ENCODE measurements around the gene PGLYRP1.
A peak's percentile ranks its signal among the peaks of the same experiment; 100 is the strongest.

Gene PGLYRP1

GRCh38 chr19:46000491-46001246 is 22.2 kb downstream of the PGLYRP1 start:
- peak; percentile 39 to 56 for DNase-seq (ENCODE audit: low read depth in 2 of 2)

- DNase-seq (ENCODE audit: low read depth in 2 of 2) = no peak
Observed at GRCh38 chr19:45999653-46000121, 23.2 kb downstream of the PGLYRP1 start.

DNA sequence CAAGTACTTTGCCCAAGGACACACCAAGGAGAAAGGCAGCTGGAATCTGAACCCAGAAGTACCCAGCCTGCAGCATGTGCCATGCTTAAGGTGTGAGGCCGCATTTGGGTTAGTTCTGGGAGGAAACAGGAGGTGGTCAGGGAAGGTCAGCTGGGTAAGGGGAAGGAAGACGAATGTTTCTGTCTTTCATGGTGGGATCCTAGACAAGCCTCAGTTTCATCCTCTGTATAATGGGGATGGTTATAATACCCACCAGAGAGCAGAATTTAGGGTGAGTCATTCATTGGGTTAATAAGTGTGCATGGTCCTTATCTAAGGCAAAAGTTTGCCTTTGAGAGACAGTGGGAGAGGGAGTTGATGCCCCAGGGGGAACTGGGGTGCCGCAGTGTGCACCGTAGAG is 24.0 kb downstream of the PGLYRP1 start:
- no peak for DNase-seq (ENCODE audit: low read depth in 2 of 2)

- DNase-seq (ENCODE audit: low read depth in 2 of 2) = no peak
Observed at GRCh38 chr19:45996933-45997332, 25.9 kb downstream of the PGLYRP1 start.

DNA sequence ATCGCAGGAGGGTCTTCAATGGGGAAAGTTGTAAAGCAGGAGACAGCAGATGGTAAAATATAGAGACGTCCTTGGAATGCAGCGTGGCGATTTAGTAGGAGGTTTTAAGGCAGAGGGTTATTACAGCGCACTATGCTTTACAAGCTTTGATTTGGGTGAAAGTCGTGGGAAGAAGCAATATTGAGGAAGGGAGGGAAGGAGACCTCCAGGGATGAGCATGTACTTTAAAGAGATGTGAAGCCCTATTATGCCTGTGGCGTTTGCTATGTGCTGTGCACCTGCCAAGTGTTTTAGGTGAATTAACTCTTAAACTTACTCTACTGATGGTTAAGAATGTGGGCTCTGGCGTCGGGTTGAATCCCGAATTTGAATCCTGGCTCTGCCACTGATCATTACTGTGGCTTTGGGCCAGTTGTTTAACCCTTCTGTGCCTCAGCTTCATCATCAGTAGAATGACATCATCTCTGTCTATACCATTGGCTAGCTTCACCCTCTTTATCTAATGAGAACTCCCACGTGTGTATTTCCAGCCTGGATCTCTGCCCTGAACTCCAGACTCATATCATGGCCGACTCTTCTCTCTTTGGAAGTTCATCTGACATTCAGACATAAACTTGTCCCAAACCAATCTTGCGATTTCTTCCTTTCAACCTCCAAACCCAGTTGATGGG is 27.0 kb downstream of the PGLYRP1 start:
- DNase-seq (ENCODE audit: low read depth in 2 of 2) = no peak

GRCh38 chr19:45994998-45995714 is 27.7 kb downstream of the PGLYRP1 start, which contains the start of gene CCDC61:
Gene CCDC61, plus strand, starts transcription at chr19:45995467. Its CDS starts 7,552 bp downstream, at chr19:46003019.
- peak; percentile 90 to 92 for DNase-seq (ENCODE audit: low read depth in 2 of 2)

DNA sequence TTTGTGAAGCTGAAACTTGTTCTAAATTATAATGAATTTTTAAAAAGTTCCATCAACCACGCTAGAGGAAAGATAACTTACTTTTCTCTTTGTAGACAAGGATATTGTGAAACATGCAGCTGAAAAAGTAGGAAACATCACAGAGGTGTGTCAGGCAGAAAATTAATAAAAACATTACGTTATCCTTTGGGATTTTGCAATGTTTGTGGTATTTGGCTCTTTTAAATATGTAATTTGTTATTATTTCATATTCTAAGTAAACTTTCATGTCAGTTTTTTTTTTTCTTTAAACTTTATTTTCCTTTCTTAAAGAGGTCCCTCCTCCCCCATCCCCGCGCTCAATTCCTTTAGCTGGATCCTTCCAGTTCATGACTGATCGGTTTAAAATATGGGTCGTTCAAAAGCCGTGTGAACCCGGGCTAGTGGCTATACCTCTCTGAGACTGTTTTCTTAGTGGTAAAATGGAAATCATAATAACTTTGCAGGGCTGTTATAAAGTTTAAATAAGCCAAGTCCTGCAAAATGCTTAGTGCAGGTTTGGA is 28.3 kb downstream of the PGLYRP1 start:
- DNase-seq (ENCODE audit: low read depth in 2 of 2) = no peak

DNA sequence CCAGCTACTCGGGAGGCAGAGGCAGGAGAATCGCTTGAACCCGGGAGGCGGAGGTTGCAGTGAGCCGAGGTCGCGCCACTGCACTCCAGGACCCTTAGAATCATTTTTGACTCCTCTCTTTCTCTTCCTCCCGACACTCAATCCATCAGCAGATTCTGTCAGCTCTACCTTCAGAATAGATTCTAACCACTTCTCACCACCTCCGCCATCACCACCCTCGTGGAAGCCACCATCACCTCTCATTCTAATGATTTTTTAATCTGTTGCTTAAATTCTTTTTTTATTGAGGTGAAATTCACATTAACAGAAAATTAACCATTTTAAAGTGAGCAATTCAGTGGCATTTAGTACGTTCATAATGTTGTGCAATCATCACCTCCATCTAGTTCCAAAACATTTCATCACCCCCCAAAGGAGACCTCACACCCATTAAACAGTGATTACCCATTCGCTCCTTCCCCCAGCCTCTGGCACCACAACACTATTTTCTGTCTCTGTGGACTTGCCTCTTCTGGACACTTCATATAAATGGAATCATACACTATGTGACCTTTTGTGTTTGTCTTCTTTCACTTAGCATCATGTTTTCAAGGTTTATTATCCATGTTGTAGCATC is 32.6 kb downstream of the PGLYRP1 start:
- no peak for DNase-seq (ENCODE audit: low read depth in 2 of 2)

DNA sequence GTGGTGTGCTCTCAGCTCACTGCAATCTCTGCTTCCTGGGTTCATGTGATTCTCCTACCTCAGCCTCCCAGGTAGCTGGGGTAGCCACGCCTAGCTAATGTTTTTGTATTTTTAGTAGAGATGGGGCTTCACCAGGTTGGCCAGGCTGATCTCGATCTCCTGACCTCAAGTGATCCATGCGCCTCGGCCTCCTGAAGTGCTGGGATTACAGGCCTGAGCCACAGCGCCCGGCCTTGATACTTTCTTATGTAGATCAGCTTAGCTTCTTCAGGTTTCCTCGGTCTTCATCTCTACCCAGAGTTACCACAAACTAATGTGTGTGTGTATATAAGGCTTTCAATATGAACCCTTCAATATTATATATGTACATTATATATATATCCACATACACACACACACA is 37.5 kb downstream of the PGLYRP1 start:
- DNase-seq (ENCODE audit: low read depth in 2 of 2) = no peak

- no peak for DNase-seq (ENCODE audit: low read depth in 2 of 2)
Observed at GRCh38 chr19:45981350-45981749, 41.5 kb downstream of the PGLYRP1 start.

DNA sequence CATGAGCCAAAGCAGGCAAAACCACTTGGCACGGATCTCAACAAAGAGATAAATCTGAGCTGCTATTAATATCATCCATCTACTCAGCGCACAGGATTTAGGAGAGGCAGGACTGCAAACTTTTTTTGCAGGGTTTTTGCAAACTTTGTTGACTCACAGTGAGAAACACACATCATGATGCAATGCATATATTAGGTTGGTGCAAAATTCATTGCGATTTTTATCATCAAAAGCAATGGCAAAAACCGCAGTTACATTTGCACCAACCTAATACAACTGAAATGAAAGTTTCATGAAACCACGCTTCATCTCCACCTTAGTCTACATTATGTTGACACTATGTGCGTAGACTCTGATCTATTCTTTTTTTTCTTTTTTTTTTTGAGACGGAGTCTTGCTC is 44.7 kb downstream of the PGLYRP1 start:
- DNase-seq (ENCODE audit: low read depth in 2 of 2) = no peak

DNA sequence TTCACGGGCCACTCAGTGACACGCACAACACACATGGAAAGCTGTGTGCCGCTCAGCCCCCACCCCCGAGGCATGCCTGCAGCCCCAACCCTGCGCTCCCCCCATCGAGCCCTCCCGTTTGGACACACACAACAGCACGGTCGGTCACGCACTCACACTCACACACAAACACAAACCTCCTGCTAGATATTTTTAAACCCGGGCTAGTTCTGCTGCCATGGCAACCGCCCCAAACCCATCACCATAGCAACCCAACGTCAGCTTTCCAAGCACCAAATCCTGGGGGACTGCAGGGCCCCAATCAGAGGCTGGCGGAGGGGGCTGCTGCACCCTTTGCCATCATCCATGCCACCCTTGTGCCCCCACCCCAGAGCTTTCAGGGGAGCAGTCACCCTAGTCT is 46.7 kb downstream of the PGLYRP1 start:
- no peak for DNase-seq (ENCODE audit: low read depth in 2 of 2)

DNA sequence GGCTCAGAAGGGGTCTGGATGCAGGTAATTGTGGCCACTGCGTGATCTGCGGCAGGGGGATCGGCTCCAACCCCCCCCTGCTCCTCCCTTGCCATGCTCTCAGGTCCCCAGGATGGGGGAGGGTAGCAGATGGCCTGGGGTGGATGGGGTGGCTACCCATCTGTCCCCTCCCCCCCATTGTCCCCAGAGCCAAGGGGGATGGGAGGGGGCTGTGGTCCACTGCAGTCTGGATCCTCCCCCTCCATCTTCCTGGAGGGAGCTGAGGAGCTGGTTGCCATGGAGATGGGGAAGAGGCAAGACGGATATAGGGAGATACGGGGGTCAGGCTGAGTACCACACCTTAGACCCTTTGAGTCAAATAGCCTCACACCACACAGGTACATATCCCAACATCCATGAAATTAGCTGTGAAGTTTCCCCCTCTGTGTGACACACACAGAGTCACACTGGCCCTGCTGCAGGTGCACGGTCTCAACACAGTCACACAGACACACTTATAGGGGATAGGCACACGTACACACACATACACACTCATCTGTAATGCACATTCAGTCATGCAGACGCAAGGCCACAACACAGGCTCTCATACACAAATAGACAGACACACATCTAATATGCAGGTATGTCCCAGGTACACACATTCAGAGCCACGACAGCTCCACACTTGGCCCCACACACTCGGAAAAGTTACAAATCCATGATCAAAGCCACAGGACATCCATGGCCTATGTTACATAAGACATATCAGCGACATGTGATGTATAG is 47.4 kb downstream of the PGLYRP1 start:
- DNase-seq (ENCODE audit: low read depth in 2 of 2) = no peak

DNA sequence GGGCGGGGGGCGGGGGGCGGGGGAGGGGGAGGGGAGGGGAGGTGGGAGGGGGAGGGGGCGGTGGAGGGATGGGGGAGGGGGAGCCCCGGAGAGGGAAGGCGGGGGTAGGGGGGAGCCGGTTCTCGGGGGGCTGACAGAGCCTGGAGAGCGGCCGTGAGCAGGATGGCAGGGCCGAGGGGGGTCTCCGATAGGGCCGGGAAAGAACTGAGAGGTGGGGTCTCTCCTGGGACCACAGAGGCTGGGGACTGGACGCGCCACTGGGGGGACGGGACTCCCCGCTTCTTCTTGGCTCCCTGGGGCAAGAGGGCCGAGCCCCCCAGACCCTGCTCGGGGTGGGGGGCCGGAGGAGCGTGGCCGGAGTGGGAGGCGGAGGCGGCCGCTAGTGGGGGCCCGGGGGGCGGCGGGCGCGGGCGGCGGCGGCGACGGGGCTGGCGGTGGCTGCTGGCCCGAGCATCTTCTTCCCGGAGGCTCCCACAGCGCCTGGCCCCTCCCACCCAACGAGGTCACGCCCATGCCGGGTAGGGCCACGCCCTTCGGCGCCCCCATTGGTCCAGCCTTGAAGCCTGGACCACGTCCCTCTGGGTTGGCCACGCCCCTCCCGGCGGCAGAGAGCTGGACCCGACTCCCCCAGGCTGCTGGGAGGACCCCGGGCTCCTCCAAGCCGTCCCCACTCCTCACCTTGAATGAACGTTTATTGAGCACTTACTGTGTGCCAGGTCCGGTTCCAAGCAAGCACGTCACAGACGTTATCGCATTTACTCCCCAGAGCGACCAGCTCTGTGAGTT is 49.1 kb downstream of the PGLYRP1 start, which contains the start of gene NOVA2:
Gene NOVA2 (minus strand): TSS at position 313 of the 786 bp plus-strand sequence. CDS start 514 bp downstream, outside the sequence.
- DNase-seq (ENCODE audit: low read depth in 2 of 2) = peak in 1 of 2 experiments; percentile 52

- DNase-seq (ENCODE audit: low read depth in 2 of 2) = no peak
Observed at GRCh38 chr19:45972947-45973540, 49.8 kb downstream of the PGLYRP1 start.

DNA sequence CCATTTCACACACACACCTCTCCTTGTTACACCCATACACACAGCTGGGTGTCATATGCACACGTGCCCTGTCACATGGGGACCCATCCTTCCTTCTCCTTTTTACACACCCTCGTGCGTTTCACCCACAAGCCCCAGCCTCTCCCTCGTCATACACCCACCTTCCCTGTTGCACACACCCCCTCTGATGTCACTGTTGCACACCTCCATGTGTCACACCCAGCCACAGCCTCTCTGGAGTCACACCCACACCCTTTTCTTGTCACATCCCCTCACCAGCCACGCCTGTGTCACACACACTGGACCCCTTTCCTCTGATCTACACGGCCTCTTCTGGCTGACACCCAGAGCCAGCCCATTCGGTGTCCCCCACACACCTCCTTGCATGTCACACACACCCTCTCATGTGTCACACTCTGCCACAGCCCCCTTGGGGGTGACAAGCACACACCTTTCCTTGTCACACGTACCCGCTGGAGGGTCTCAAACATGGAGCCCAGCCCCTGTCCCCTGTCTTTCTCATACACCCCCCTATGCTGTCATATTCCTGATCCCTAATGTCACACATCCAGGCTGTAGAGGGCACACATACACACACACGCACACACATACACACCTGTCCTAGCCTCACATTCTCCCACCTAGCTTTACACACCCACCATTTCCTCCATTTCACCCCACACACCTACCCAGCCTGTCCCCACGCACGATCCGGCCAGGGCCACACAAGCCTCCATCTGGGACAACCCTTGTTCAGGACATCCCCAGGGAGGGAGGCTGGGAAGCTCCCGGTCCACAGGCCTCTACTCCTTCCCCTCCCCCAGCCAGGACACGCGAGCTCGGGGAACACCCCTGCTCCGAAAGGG is 50.5 kb downstream of the PGLYRP1 start:
- peak in 1 of 2 experiments; percentile 9 for DNase-seq (ENCODE audit: low read depth in 2 of 2)

GRCh38 chr19:45971260-45971902 is 51.5 kb downstream of the PGLYRP1 start:
- DNase-seq (ENCODE audit: low read depth in 2 of 2) = no peak

DNA sequence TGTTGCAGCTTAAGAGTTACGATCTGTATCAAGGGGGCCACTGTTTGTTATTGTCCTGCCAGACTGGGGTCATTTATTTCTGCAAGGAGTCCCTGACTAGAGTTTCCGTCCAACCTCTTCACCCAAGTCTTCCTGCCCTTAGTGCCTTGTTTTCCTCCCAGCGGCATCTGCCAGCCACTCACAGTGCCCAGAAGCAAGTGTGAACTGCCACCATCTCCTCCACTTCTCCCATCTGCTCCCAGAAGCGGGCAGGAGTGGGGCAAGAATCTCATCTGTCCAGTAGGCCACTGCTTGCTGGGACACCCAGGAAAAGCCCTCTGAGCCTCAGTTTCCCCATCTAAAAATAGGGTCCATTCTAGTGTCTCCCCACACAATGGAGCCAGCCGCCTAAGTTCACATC is 53.2 kb downstream of the PGLYRP1 start:
- no peak for DNase-seq (ENCODE audit: low read depth in 2 of 2)

Data from stimulated activated CD4-positive, alpha-beta T cell treated with anti-CD3 and anti-CD28 coated beads, Interleukin-12 subunit alpha, Interleukin-12 subunit beta, amount 100 ng/mL, for 24 hours (primary cell).